Stimulated activated CD8-positive, alpha-beta memory T cell treated with anti-CD3 and anti-CD28 coated beads, Interleukin-2, amount 100 ng/mL, for 1 hour (primary cell): Measurements from ENCODE around the gene COX20.
A peak's percentile ranks its signal among the peaks of the same experiment; 100 is the strongest.

ENCODE experiments used
- DNase-seq, 2 donors: peaks; one replicate each; pipeline ENCODE4 v3.0.0-alpha.2; 2020; ENCODE audit warnings: low read depth in 2 of 2

The COX20 gene

GRCh38 chr1:244851546-244852231 is 16.2 kb downstream of the COX20 start:
- DNase-seq, result no peak

GRCh38 chr1:244852694-244853093 is 17.2 kb downstream of the COX20 start:
- no peak for DNase-seq

GRCh38 chr1:244854166-244854565 is 18.7 kb downstream of the COX20 start:
- no peak for DNase-seq

- DNase-seq, result no peak
Observed at GRCh38 chr1:244854865-244855578, 19.6 kb downstream of the COX20 start.

GRCh38 chr1:244857761-244858160 is 22.3 kb downstream of the COX20 start:
- no peak for DNase-seq

GRCh38 chr1:244858357-244858756 is 22.9 kb downstream of the COX20 start:
- DNase-seq, result no peak

GRCh38 chr1:244860078-244860477 is 24.6 kb downstream of the COX20 start:
- no peak for DNase-seq

GRCh38 chr1:244860914-244861610 is 25.6 kb downstream of the COX20 start:
- DNase-seq, result no peak

GRCh38 chr1:244861683-244862082 is 26.2 kb downstream of the COX20 start:
- DNase-seq, result no peak

- no peak for DNase-seq
Observed at GRCh38 chr1:244862354-244862698, 26.9 kb downstream of the COX20 start.

GRCh38 chr1:244862699-244863490 is 27.4 kb downstream of the COX20 start:
- peak; percentile 96 to 97 for DNase-seq

- DNase-seq, result peak in 1 of 2 donors; percentile 11
Observed at GRCh38 chr1:244863491-244864252, 28.2 kb downstream of the COX20 start.

- DNase-seq, result peak; percentile 94 to 95
Observed at GRCh38 chr1:244864253-244865027, 29.0 kb downstream of the COX20 start, which contains the start of gene HNRNPU. Gene HNRNPU (minus strand): TSS chr1:244864543. CDS start chr1:244864307, 236 bp downstream.

GRCh38 chr1:244865028-244865371 is 29.5 kb downstream of the COX20 start:
- no peak for DNase-seq

GRCh38 chr1:244865820-244866219 is 30.4 kb downstream of the COX20 start:
- DNase-seq, result no peak

- DNase-seq, result no peak
Observed at GRCh38 chr1:244866355-244866754, 30.9 kb downstream of the COX20 start.

- no peak for DNase-seq
Observed at GRCh38 chr1:244868484-244869363, 33.3 kb downstream of the COX20 start.

GRCh38 chr1:244869364-244869827 is 33.9 kb downstream of the COX20 start:
- DNase-seq, result no peak

GRCh38 chr1:244869950-244870349 is 34.5 kb downstream of the COX20 start:
- DNase-seq, result no peak
